Measurements from ENCODE around the gene C2CD3.

DNA sequence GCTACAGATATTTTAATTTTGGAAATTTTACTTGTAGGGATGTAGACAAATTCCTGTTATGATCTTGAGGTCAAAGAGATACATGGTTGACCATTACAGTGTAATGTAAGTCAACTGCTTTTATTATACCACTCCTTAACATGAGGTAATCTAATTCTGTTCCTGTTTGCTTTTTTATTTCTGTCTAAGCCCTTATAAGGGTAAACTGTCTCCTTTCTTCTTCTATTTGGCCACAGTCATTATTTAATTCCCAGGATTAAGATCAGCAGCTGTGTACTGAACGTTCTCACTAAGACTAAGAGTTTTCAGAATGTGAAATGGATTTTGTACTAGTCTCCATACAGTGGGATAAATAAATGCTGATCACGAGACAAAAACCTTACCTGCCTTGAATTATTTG lies 32.8 kb downstream of the C2CD3 start:
- TF ChIP-seq, protein P1, sequence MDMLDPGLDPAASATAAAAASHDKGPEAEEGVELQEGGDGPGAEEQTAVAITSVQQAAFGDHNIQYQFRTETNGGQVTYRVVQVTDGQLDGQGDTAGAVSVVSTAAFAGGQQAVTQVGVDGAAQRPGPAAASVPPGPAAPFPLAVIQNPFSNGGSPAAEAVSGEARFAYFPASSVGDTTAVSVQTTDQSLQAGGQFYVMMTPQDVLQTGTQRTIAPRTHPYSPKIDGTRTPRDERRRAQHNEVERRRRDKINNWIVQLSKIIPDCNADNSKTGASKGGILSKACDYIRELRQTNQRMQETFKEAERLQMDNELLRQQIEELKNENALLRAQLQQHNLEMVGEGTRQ (CRISPR knock-in tag; IDR thresholded peaks at IDR 0.05): no peak
- TF ChIP-seq, protein P2, sequence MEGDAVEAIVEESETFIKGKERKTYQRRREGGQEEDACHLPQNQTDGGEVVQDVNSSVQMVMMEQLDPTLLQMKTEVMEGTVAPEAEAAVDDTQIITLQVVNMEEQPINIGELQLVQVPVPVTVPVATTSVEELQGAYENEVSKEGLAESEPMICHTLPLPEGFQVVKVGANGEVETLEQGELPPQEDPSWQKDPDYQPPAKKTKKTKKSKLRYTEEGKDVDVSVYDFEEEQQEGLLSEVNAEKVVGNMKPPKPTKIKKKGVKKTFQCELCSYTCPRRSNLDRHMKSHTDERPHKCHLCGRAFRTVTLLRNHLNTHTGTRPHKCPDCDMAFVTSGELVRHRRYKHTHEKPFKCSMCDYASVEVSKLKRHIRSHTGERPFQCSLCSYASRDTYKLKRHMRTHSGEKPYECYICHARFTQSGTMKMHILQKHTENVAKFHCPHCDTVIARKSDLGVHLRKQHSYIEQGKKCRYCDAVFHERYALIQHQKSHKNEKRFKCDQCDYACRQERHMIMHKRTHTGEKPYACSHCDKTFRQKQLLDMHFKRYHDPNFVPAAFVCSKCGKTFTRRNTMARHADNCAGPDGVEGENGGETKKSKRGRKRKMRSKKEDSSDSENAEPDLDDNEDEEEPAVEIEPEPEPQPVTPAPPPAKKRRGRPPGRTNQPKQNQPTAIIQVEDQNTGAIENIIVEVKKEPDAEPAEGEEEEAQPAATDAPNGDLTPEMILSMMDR (IDR thresholded peaks at IDR 0.05 in 2 of 3, conservative IDR thresholded peaks at IDR 0.05 in 1 of 3; ENCODE audit: insufficient read depth in 2 of 3, low read depth in 1 of 3, low read length in 3 of 3): no peak
- TF ChIP-seq CHD4 (IDR thresholded peaks at IDR 0.05; ENCODE audit: insufficient read depth, insufficient replicate concordance, low read depth, low read length, poor library complexity, severe bottlenecking): no peak
